Prostate gland (tissue), 2 donors: ENCODE results near the gene CIDEB. TPM values are rescaled to one million over a fixed set of nuclear protein-coding genes. Genes with fewer than 3 reads are reported as not detected.

Experiments
- DNase-seq: peaks from one replicate; pipeline ENCODE4 v3.0.0-alpha.2; 2019; ENCODE audit warnings: low spot score
- H3K27ac ChIP-seq, 2 donors: fragments of 200-600 bp; sonication (generic); 2 replicates each; pipeline ENCODE4 v1.5.1; 2017 to 2019
- H3K27me3 ChIP-seq: fragments of 200-600 bp; sonication (generic); replicated peaks from 2 replicates; pipeline ENCODE4 v1.5.1; 2019; ENCODE audit not compliant: insufficient read depth
- H3K36me3 ChIP-seq, 2 donors: fragments of 200-600 bp; sonication (generic); 1 replicate in 1 of 2; 2 replicates in 1 of 2; pipeline versions ENCODE4 v1.5.1 to v1.8.1; 2017 to 2019
- H3K4me1 ChIP-seq: fragments of 200-600 bp; sonication (generic); replicated peaks from 2 replicates; pipeline ENCODE4 v1.5.1; 2019
- H3K4me3 ChIP-seq, 2 donors: fragments of 200-600 bp; sonication (generic); 2 replicates each; pipeline ENCODE4 v1.5.1; 2017 to 2019
- H3K9me3 ChIP-seq: fragments of 200-600 bp; sonication (generic); 2 replicates; pipeline ENCODE4 v1.5.1; 2017
- POLR2A ChIP-seq: fragments of 450-650 bp; IDR thresholded peaks from one replicate; pipeline ENCODE4 v1.6.1; 2016; ENCODE audit warnings: antibody characterized with exemption, mild to moderate bottlenecking
- POLR2AphosphoS5 ChIP-seq: sonication (generic); formaldehyde crosslinking; IDR thresholded peaks from one replicate; pipeline ENCODE4 v1.6.1; 2017; ENCODE audit warnings: antibody characterized with exemption
- WGBS: methylation state at CpG from one replicate; pipeline ENCODE4 v1.1.5; 2018; 5-methylcytosine and 5-hydroxymethylcytosine counted together
- intact Hi-C: fragments of 100-400 bp; cut with DNase I; formaldehyde crosslinking; loops from one replicate; pipeline ENCODE4 v1.14.2; 2022
- total RNA-seq, 2 donors: library from RNA; depleted of rRNA; stranded (reverse); fragments of >200 nt; gene quantifications; one replicate each; pipeline ENCODE4 v1.1.0, GENCODE V29; 2016
- TF ChIP-seq, protein P1 (sequence below), 4 experiments: fragments of 200-600 bp in 2 of 4; fragments of 450-650 bp in 2 of 4; sonication (generic) in 2 of 4; IDR thresholded peaks; 1 replicate in 3 of 4; 2 replicates in 1 of 4; pipeline ENCODE4 v1.5.1; 2016 to 2019; ENCODE audit warnings: antibody characterized with exemption in 4 of 4, mild to moderate bottlenecking in 2 of 4, moderate library complexity in 2 of 4

The CIDEB gene
- total RNA-seq, 2 donors from 2014 or later, result 9.1 to 17.8 TPM

DNA sequence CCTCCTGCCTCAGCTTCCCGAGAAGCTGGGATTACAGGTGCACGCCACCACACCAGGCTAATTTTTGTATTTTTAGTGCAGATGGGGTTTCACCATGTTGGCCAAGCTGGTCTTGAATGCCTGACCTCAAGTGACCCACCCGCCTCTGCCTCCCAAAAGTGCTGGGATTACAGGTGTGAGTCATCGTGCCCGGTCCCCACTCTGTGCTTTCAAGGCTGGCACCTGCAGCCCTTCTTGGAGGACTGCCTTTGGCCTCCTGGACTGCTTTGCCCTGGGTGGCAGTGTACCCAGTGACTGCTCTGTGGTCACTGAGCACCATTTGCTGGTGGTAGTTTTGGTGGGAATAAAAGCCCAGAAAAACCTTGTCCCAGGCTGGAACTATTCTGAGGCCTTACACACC, 20.8 kb downstream of the CIDEB start:
- no peaks in the 10 kb centered on the region for H3K27me3 ChIP-seq
- no peaks in the 10 kb centered on the region for H3K4me1 ChIP-seq
- no peak overlapping the region for H3K27ac ChIP-seq
- no peaks in the 10 kb centered on the region for H3K9me3 ChIP-seq
- intact Hi-C loops, result no loop called here
- DNase-seq, result no peak
- H3K4me3 ChIP-seq, result no peak overlapping the region
- WGBS, result 96% methylated on average over 5 of the region's 5 CpGs
- TF ChIP-seq, protein P1, sequence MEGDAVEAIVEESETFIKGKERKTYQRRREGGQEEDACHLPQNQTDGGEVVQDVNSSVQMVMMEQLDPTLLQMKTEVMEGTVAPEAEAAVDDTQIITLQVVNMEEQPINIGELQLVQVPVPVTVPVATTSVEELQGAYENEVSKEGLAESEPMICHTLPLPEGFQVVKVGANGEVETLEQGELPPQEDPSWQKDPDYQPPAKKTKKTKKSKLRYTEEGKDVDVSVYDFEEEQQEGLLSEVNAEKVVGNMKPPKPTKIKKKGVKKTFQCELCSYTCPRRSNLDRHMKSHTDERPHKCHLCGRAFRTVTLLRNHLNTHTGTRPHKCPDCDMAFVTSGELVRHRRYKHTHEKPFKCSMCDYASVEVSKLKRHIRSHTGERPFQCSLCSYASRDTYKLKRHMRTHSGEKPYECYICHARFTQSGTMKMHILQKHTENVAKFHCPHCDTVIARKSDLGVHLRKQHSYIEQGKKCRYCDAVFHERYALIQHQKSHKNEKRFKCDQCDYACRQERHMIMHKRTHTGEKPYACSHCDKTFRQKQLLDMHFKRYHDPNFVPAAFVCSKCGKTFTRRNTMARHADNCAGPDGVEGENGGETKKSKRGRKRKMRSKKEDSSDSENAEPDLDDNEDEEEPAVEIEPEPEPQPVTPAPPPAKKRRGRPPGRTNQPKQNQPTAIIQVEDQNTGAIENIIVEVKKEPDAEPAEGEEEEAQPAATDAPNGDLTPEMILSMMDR (IDR thresholded peaks at IDR 0.05), result no peak
- TF ChIP-seq POLR2A, result no peak
- no peaks in the 10 kb centered on the region for H3K36me3 ChIP-seq

DNA sequence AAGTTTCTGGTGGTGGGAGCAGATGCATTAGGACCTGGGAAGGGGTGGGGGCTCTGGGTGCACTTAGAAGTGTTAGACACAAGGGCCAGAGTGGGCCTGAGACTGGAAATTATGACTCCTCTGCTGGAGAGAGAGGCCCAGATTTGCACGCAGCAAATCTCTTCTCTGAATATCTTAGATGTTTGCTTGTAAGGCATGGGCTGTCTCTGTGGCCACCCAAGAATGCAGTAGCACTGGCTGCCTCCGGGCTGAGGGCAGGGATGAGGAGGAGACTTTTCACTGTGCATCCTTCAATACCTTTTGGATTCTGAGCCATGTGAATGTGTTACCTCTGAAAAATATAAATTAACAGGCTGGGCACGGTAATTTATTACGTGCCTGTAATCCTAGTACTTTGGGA, 22.4 kb downstream of the CIDEB start:
- WGBS, result 57% methylated on average over 4 of the region's 4 CpGs

DNA sequence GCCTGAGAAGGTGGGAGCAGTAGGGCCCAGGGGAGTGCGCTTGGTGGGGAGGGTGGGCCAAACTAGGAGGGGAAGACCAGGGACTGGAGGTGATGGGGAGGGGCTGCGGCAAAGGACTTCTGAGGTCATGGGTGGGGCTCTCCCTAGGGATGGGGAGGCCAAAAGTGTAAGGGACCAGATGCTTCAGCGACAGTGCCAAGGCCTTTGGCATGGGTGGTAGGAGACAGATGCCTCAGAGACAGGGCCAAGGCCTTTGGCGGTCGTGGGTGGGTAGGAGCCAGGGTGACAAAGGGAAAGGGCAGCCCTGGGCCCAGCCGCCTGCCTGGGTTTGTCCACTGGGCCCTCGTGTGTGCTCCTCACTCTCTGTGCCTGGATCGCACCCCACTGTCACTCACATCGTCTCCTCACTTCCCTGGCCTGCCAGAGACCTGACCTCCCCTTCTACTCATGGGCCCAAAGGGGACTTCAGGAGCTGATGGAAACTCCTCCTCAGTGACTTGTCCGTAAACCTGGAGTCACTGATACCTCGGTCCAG, 23.2 kb downstream of the CIDEB start:
- H3K4me1 ChIP-seq, result no peaks in the 10 kb centered on the region
- no peak for DNase-seq
- TF ChIP-seq POLR2AphosphoS5 (no peak), POLR2A (no peak)
- TF ChIP-seq, protein P1 (IDR thresholded peaks at IDR 0.05), result no peak
- no peak overlapping the region for H3K4me3 ChIP-seq
- no peaks in the 10 kb centered on the region for H3K9me3 ChIP-seq
- WGBS, result 78% methylated on average over 11 of the region's 11 CpGs
- H3K27ac ChIP-seq, result no peak overlapping the region
- H3K27me3 ChIP-seq, result no peaks in the 10 kb centered on the region
- intact Hi-C loops, result no loop called here
- H3K36me3 ChIP-seq, result no peaks in the 10 kb centered on the region

More for the DNA sequence above, 22.4 kb downstream of the CIDEB start:
- H3K36me3 ChIP-seq, result no peaks in the 10 kb centered on the region
- intact Hi-C loops, result no loop called here
- no peak for DNase-seq
- TF ChIP-seq, protein P1 (IDR thresholded peaks at IDR 0.05), result no peak
- TF ChIP-seq POLR2AphosphoS5 (no peak), POLR2A (no peak)
- no peaks in the 10 kb centered on the region for H3K27me3 ChIP-seq
- H3K27ac ChIP-seq, result no peak overlapping the region
- H3K4me3 ChIP-seq, result no peak overlapping the region
- no peaks in the 10 kb centered on the region for H3K9me3 ChIP-seq
- no peaks in the 10 kb centered on the region for H3K4me1 ChIP-seq

- WGBS, result 78% methylated on average over 5 of the region's 5 CpGs
- H3K4me3 ChIP-seq, result no peak overlapping the region
- DNase-seq, result no peak
- intact Hi-C loops, result no loop called here
- no peaks in the 10 kb centered on the region for H3K36me3 ChIP-seq
- no peaks in the 10 kb centered on the region for H3K9me3 ChIP-seq
- H3K4me1 ChIP-seq, result no peaks in the 10 kb centered on the region
- no peak overlapping the region for H3K27ac ChIP-seq
- TF ChIP-seq, protein P1 (IDR thresholded peaks at IDR 0.05), result no peak
- no peak for TF ChIP-seq POLR2A
- TF ChIP-seq POLR2AphosphoS5, result no peak
- H3K27me3 ChIP-seq, result no peaks in the 10 kb centered on the region
Observed at GRCh38 chr14:24283796-24284460, 23.8 kb downstream of the CIDEB start.

DNA sequence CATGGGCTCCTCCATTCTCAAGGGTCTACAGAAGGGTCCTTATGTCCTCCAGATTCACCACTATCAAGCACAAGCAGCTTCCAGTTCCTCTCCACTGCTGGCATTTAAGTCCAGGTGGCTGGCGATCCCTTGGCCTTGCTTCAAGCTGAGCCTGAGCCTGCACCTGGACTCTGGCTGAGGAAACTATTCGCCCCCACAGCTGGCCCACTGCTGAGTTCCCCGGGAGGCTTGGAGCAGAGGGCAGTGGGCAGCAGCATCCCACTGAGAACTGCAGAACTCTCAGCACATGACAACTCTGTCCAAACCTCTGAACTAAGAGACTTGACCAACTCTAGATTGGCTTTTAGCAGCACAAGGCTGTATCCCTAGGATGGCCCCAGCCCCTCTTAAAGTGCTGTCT, 25.0 kb downstream of the CIDEB start:
- H3K4me3 ChIP-seq, result no peak overlapping the region
- no peak overlapping the region for H3K27ac ChIP-seq
- no peaks in the 10 kb centered on the region for H3K27me3 ChIP-seq
- H3K36me3 ChIP-seq, result no peaks in the 10 kb centered on the region
- TF ChIP-seq, protein P1 (IDR thresholded peaks at IDR 0.05), result no peak
- TF ChIP-seq POLR2A, result no peak
- TF ChIP-seq POLR2AphosphoS5, result no peak
- WGBS, result 81% methylated on average over 3 of the region's 3 CpGs
- no peaks in the 10 kb centered on the region for H3K4me1 ChIP-seq
- H3K9me3 ChIP-seq, result no peaks in the 10 kb centered on the region
- DNase-seq, result no peak
- intact Hi-C loops, result no loop called here
